H1 (cell line): ENCODE measurements around the gene DCXR. TPM values are rescaled to one million over a fixed set of nuclear protein-coding genes. Genes with fewer than 3 reads are reported as not detected.

Experiments used
- CHD2 ChIP-seq: IDR thresholded peaks from 2 replicates; pipeline ENCODE4 v1.6.1; 2012; ENCODE audit warnings: low read length, improper control_type of control experiment
- EP300 ChIP-seq, 2 experiments: IDR thresholded peaks; 1 replicate in 1 of 2; 2 replicates in 1 of 2; pipeline ENCODE4 v1.6.1; 2011 to 2012; ENCODE audit warnings: low read depth in 2 of 2, low read length in 2 of 2, mild to moderate bottlenecking in 2 of 2, borderline replicate concordance in 1 of 2, inconsistent platforms in 1 of 2, moderate library complexity in 1 of 2
- RBBP5 ChIP-seq: IDR thresholded peaks from 2 replicates; pipeline ENCODE4 v1.7.1; 2012; ENCODE audit warnings: low read depth, mild to moderate bottlenecking, inconsistent platforms, low read length, moderate library complexity, borderline replicate concordance
- polyA plus RNA-seq, 7 experiments: library from polyadenylated mRNA; depleted of rRNA in 3 of 7; stranded (reverse) in 5 of 7; unstranded in 2 of 7; fragments of >200 nt in 5 of 7; fragments of 200-250 nt in 2 of 7; gene quantifications; 1 replicate in 5 of 7; 2 replicates in 1 of 7; 4 replicates in 1 of 7; pipeline versions ENCODE4 v1.2.1 to v1.2.3, GENCODE V29; 2011 to 2013; ENCODE audit warnings: missing spikeins in 2 of 7, mixed read lengths in 2 of 7
- total RNA-seq: library from RNA; stranded (reverse); fragmentation: NEBNext Ultra II Directional; extraction: Animal tissue kit (Norgen Biotek cat#: 25700); gene quantifications from 2 replicates; pipeline ENCODE4 v1.2.1, GENCODE V29; 2021

Gene DCXR
- total and polyA plus RNA-seq, 2 of the 8 experiments (the other 6 are each of a cell fraction or from before 2014, with no cell fraction given) = 96.3 to 212 TPM

- TF ChIP-seq RBBP5 = no peak
- no peak for TF ChIP-seq CHD2
- no peak for TF ChIP-seq EP300 (IDR thresholded peaks at IDR 0.05; ENCODE audit: borderline replicate concordance in 1 of 2, low read depth in 2 of 2, low read length in 2 of 2)
Observed at GRCh38 chr17:82024859-82025258, 12.6 kb downstream of the DCXR start (continued).
